Loucy (cell line): ENCODE data around the gene TXNDC5.

Source experiments
- EZH2phosphoT487 ChIP-seq: fragments of 200-600 bp; IDR thresholded peaks from 2 replicates; pipeline ENCODE4 v1.6.1; 2018; ENCODE audit warnings: antibody characterized with exemption, mild to moderate bottlenecking, moderate library complexity, borderline replicate concordance
- TF ChIP-seq, protein P1 (sequence below): fragments of 200-600 bp; sonication (generic); conservative IDR thresholded peaks from 2 replicates; pipeline ENCODE4 v1.5.1; 2014; ENCODE audit warnings: mild to moderate bottlenecking, antibody characterized with exemption, low read length

DNA sequence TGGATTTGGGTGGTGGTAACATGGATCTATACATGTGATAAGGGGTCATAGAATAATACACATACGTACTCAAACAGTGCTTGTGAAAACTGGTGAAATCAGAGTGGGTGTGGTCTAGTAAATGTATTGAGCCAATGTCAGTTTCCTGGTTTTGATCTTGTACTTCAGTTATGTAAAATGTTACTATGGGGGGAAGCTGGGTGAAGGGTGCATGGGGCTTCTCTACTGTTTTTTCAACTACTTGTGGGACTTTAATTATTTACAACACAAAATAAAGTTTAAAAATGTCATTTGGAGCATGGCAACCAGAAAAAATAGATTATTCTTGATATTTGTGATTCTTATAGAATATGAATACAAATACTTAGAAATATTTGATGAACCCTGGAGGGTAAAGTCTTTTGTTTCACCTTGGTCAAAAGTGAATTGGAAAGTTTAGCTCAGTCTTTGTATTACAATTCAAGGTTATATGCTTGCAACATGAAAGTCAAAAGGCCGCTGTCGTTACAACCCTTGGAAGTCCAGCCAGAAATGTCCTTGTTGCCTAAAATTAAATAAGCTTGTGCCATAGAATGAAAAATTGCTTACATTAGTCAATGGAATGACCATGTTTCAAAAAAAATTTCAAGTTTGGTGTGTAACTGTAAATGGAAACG lies 74.1 kb downstream of the TXNDC5 start:
- TF ChIP-seq, protein P1, sequence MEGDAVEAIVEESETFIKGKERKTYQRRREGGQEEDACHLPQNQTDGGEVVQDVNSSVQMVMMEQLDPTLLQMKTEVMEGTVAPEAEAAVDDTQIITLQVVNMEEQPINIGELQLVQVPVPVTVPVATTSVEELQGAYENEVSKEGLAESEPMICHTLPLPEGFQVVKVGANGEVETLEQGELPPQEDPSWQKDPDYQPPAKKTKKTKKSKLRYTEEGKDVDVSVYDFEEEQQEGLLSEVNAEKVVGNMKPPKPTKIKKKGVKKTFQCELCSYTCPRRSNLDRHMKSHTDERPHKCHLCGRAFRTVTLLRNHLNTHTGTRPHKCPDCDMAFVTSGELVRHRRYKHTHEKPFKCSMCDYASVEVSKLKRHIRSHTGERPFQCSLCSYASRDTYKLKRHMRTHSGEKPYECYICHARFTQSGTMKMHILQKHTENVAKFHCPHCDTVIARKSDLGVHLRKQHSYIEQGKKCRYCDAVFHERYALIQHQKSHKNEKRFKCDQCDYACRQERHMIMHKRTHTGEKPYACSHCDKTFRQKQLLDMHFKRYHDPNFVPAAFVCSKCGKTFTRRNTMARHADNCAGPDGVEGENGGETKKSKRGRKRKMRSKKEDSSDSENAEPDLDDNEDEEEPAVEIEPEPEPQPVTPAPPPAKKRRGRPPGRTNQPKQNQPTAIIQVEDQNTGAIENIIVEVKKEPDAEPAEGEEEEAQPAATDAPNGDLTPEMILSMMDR, result no peak
- TF ChIP-seq EZH2phosphoT487, result no peak
